RKO (cell line): ENCODE results near the gene SLCO2A1.

ENCODE experiments used
- DNase-seq: peaks from one replicate; pipeline ENCODE4 v3.0.0-alpha.2; 2016; ENCODE audit warnings: low spot score

SLCO2A1 gene

GRCh38 chr3:133933097-133934024 lies 96.4 kb downstream of the SLCO2A1 start:
- no peak for DNase-seq

GRCh38 chr3:133932009-133932408 lies 97.7 kb downstream of the SLCO2A1 start:
- DNase-seq: no peak

GRCh38 chr3:133931084-133931483 lies 98.6 kb downstream of the SLCO2A1 start:
- DNase-seq: no peak

- peak; percentile 68 for DNase-seq
Measured at GRCh38 chr3:133930341-133930933, 99.3 kb downstream of the SLCO2A1 start.

- no peak for DNase-seq
Measured at GRCh38 chr3:133928903-133929607, 100.7 kb downstream of the SLCO2A1 start.

GRCh38 chr3:133928136-133928893 lies 101.4 kb downstream of the SLCO2A1 start:
- no peak for DNase-seq

GRCh38 chr3:133927540-133928066 lies 102.1 kb downstream of the SLCO2A1 start:
- no peak for DNase-seq

- DNase-seq: no peak
Measured at GRCh38 chr3:133926736-133927539, 102.8 kb downstream of the SLCO2A1 start.

GRCh38 chr3:133925960-133926735 lies 103.6 kb downstream of the SLCO2A1 start:
- no peak for DNase-seq

GRCh38 chr3:133924041-133924440 lies 105.7 kb downstream of the SLCO2A1 start:
- DNase-seq: no peak

- DNase-seq: no peak
Measured at GRCh38 chr3:133921592-133921991, 108.1 kb downstream of the SLCO2A1 start.

- no peak for DNase-seq
Measured at GRCh38 chr3:133917144-133917543, 112.6 kb downstream of the SLCO2A1 start.

GRCh38 chr3:133915685-133916658 lies 113.8 kb downstream of the SLCO2A1 start:
- no peak for DNase-seq

GRCh38 chr3:133914839-133915600 lies 114.7 kb downstream of the SLCO2A1 start:
- no peak for DNase-seq

GRCh38 chr3:133910422-133910821 lies 119.3 kb downstream of the SLCO2A1 start:
- no peak for DNase-seq

- no peak for DNase-seq
Measured at GRCh38 chr3:133905376-133905775, 124.3 kb downstream of the SLCO2A1 start.

GRCh38 chr3:133901847-133902246 lies 127.9 kb downstream of the SLCO2A1 start:
- no peak for DNase-seq

- no peak for DNase-seq
Measured at GRCh38 chr3:133901083-133901482, 128.6 kb downstream of the SLCO2A1 start.
